IPS-18c (cell line): ENCODE results near the gene TANGO6.

ENCODE experiments used
- H3K4me3 ChIP-seq: 2 replicates; pipeline ENCODE4 v1.7.0; 2013; ENCODE audit warnings: low read depth, mild to moderate bottlenecking, low read length, moderate library complexity; ENCODE audit not compliant: insufficient read depth
- H3K9me3 ChIP-seq: one replicate; pipeline ENCODE4 v1.6.1; 2013; ENCODE audit warnings: mild to moderate bottlenecking, low read length, moderate library complexity; ENCODE audit not compliant: control insufficient read depth, insufficient read depth

TANGO6 gene

DNA sequence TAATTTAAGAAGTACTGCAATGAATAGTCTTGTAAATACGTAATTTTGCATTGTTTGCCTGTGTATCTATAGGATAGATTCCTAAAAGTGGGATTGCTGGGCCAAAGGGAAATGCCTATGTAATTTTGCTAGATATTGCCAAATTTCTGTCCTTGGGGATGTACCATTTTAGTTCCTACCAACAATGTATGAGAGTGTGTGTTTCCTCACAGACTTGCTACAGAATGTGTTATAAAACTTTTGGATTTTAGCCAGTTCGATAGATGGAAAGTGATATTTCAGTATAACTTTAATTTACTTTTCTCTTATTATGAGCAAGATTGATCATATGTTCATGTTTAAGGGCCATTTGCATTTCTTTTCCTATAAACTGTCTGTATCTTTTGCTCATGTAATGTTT lies 8.3 kb downstream of the TANGO6 start:
- H3K9me3 ChIP-seq, result no peaks in the 10 kb centered on the region
- no peak overlapping the region for H3K4me3 ChIP-seq

GRCh38 chr16:68857479-68857878 lies 14.1 kb downstream of the TANGO6 start:
- Histone ChIP-seq H3K9me3 (no peaks in the 10 kb centered on the region), H3K4me3 (no peak overlapping the region)

DNA sequence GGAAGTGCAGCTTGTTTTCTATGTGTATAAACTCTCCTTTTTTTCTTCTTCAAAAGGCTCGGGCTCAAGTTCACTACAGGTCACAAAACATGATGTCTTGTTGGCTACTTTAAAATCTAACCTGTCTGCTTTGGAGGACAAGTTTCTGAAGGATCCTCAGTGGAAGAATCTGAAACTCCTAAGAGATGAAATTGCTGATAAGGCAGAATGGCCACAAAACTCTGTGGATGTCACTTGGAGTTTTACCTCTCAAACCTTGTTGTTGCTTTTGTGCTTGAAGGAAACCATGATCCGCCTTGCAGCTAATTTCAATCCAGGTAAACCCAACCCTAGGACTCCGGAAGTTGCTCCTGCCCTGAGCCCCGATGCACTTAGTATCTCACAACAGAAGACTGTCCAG lies 16.5 kb downstream of the TANGO6 start:
- no peaks in the 10 kb centered on the region for H3K9me3 ChIP-seq
- H3K4me3 ChIP-seq, result no peak overlapping the region

GRCh38 chr16:68860978-68861892 lies 17.9 kb downstream of the TANGO6 start:
- H3K9me3 ChIP-seq, result no peaks in the 10 kb centered on the region
- H3K4me3 ChIP-seq, result no peak overlapping the region

DNA sequence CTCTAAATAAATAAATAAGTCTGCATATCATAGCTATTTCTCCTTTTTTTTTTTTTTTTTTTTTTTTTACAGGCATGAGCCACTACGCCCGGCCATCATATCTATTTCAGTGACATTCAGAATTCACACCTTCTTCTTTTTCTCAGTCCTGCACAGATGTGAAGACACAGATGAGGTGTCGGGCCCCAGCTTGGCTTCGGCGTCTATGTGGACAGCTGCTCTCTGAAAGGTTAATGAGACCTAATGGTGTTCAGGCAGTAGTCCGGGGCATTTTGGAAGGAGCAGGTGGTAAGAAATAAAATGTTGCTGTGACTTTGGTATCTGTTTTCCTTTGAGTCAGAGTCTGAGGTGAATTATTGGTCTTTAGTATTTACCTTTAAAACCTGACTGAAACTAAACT lies 23.6 kb downstream of the TANGO6 start:
- Histone ChIP-seq H3K9me3 (no peaks in the 10 kb centered on the region), H3K4me3 (no peak overlapping the region)

- H3K9me3 ChIP-seq, result no peaks in the 10 kb centered on the region
Observed at GRCh38 chr16:68869492-68870088, 26.3 kb downstream of the TANGO6 start.

GRCh38 chr16:68873635-68874471 lies 30.5 kb downstream of the TANGO6 start:
- Histone ChIP-seq H3K4me3 (no peak overlapping the region), H3K9me3 (no peaks in the 10 kb centered on the region)

More at GRCh38 chr16:68869492-68870088, 26.3 kb downstream of the TANGO6 start:
- no peak overlapping the region for H3K4me3 ChIP-seq

DNA sequence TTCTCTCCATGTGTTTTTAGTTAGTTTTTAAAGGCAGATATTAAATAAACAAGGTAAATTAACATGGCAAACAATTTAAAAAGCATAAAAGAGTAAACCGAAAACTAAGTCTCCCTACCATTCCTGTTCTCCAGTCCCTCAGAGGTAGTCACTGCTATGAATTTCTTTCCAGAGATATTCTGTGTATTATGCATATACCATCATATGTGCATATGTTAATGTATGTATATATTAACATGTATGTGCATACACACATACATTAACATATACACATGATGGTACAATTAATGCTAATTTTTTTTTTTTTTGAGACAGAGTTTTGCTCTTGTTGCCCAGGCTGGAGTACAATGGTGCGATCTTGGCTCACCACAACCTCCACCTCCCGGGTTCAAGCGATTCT lies 32.5 kb downstream of the TANGO6 start:
- Histone ChIP-seq H3K9me3 (no peaks in the 10 kb centered on the region), H3K4me3 (no peak overlapping the region)

- Histone ChIP-seq H3K4me3 (no peak overlapping the region), H3K9me3 (no peaks in the 10 kb centered on the region)
Observed at GRCh38 chr16:68883685-68884084, 40.4 kb downstream of the TANGO6 start.

DNA sequence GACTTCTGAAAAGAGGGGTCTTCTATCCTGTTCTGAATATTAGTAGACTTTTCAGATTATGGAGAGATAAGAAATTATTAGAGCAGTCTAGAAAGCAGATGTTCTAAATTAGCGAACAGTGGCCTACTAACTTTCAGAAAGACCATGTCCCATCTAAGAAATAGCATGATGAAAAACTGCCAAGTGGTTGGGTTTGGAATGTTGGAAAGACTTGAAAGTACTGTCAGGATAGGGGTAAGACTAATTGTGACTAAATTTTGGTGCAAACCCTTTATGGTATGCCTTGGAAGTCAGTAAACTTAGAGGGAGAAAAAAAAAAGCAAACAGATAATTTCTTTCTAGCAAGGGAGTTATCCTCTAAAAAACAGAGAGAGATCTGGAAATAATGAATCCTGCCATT lies 41.1 kb downstream of the TANGO6 start:
- H3K9me3 ChIP-seq, result no peaks in the 10 kb centered on the region
- no peak overlapping the region for H3K4me3 ChIP-seq

GRCh38 chr16:68884861-68885720 lies 41.8 kb downstream of the TANGO6 start:
- H3K4me3 ChIP-seq, result no peak overlapping the region

DNA sequence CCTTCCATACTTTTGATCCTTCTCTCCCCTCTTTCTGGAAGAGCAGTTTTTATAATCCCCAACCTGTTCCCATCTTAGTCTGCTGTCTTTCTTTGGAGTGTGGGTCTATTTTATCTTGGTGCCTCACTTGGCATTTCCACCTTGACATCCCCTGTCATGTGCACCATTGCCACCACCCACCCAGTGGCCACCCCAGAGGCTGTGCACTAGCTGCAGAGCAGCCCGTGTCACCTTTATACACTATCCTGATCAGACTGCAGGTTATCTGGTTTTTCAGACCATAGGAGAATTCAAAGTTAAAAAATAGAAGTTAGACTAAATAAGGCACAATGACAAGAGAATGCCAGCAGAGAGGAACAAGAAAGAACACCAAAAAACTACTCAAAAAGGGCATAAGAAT lies 43.8 kb downstream of the TANGO6 start:
- no peak overlapping the region for H3K4me3 ChIP-seq
- H3K9me3 ChIP-seq, result no peaks in the 10 kb centered on the region

More at GRCh38 chr16:68884861-68885720, 41.8 kb downstream of the TANGO6 start:
- no peaks in the 10 kb centered on the region for H3K9me3 ChIP-seq

- H3K9me3 ChIP-seq, result no peaks in the 10 kb centered on the region
Observed at GRCh38 chr16:68889508-68890150, 46.3 kb downstream of the TANGO6 start.

GRCh38 chr16:68892214-68892613 lies 48.9 kb downstream of the TANGO6 start:
- H3K4me3 ChIP-seq, result no peak overlapping the region

More at GRCh38 chr16:68889508-68890150, 46.3 kb downstream of the TANGO6 start:
- H3K4me3 ChIP-seq, result no peak overlapping the region

GRCh38 chr16:68892898-68893297 lies 49.6 kb downstream of the TANGO6 start:
- Histone ChIP-seq H3K4me3 (no peak overlapping the region), H3K9me3 (no peaks in the 10 kb centered on the region)

More at GRCh38 chr16:68892214-68892613, 48.9 kb downstream of the TANGO6 start:
- no peaks in the 10 kb centered on the region for H3K9me3 ChIP-seq
